K562 (cell line): ENCODE data around the gene PLEKHM3. TPM values are rescaled to one million over a fixed set of nuclear protein-coding genes. Genes with fewer than 3 reads are reported as not detected.

Experiments
- ATAC-seq: fragments of 200-7000 bp; cut with Tn5 transposase; 3 replicates; pipeline ENCODE4 v1.9.1; 2020; ENCODE audit warnings: moderate library complexity
- BruUV-seq: library from RNA; stranded (reverse); fragments of 400-500 nt; replicated peaks from 2 replicates; lab custom pipeline; 2021; lab: Mats Ljungman, UMichigan
- CTCF ChIA-PET: fragments of 300-600 bp; formaldehyde crosslinking; extraction: SDS; loops from one replicate; lab custom pipeline; 2021; ENCODE audit warnings: low intra/inter-chr PET ratio; lab: Yijun Ruan, JAX
- POLR2A ChIA-PET: fragments of 300-600, 350-650 bp; sonication (Branson Sonifier 250); formaldehyde crosslinking; extraction: SDS; loops from one replicate; lab custom pipeline; 2021; ENCODE audit warnings: antibody characterized with exemption, inconsistent platforms; lab: Yijun Ruan, JAX
- DNase-seq, 4 experiments: peaks; one replicate each; pipeline versions ENCODE4 v3.0.0 to v3.0.0-alpha.2; 2011 to 2018; ENCODE audit warnings: low spot score in 3 of 4, mixed read lengths in 3 of 4; ENCODE audit errors: extremely low read depth in 1 of 4
- FAIRE-seq: peaks from 2 replicates; lab custom pipeline; 2011; peaks lifted over from hg19 to GRCh38; lab: Jason Lieb, UNC
- H2AFZ ChIP-seq: 2 replicates; pipeline ENCODE4 v1.6.0; 2011; ENCODE audit warnings: low read depth, low read length, control low read depth, inconsistent platforms
- H3K27ac ChIP-seq: fragments of 200-600 bp; 3 replicates; pipeline ENCODE4 v1.8.0; 2011; ENCODE audit warnings: low read depth, mild to moderate bottlenecking, control low read depth, inconsistent platforms, low read length, moderate library complexity, mixed read lengths; ENCODE audit errors: extremely low read depth
- H3K27me3 ChIP-seq, 2 experiments: fragments of 300-600 bp in 1 of 2; 2 replicates in 1 of 2; 3 replicates in 1 of 2; pipeline versions ENCODE4 v1.6.0 to v1.8.0; 2011; ENCODE audit warnings: inconsistent platforms in 2 of 2, low read length in 2 of 2, mild to moderate bottlenecking in 1 of 2, mixed read lengths in 1 of 2, moderate library complexity in 1 of 2; ENCODE audit not compliant: control insufficient read depth in 2 of 2, insufficient read depth in 2 of 2
- H3K36me3 ChIP-seq: fragments of 300-600 bp; 3 replicates; pipeline ENCODE4 v1.8.0; 2011; ENCODE audit warnings: mild to moderate bottlenecking, low read length, inconsistent platforms; ENCODE audit not compliant: control insufficient read depth, insufficient read depth
- H3K4me1 ChIP-seq, 2 experiments: fragments of 200-600 bp in 1 of 2; replicated peaks in 1 of 2; 2 replicates in 1 of 2; 3 replicates in 1 of 2; pipeline versions ENCODE4 v1.5.1 to v1.8.0; 2011; ENCODE audit warnings: inconsistent platforms in 2 of 2, low read length in 2 of 2, mild to moderate bottlenecking in 1 of 2, mixed read lengths in 1 of 2, moderate library complexity in 1 of 2; ENCODE audit not compliant: control insufficient read depth in 2 of 2, insufficient read depth in 2 of 2
- H3K4me2 ChIP-seq: 2 replicates; pipeline ENCODE4 v1.6.1; 2011; ENCODE audit warnings: low read length, control low read depth, inconsistent platforms, mixed read lengths; ENCODE audit not compliant: insufficient read depth
- H3K4me3 ChIP-seq: fragments of 200-600 bp; sonication (generic), shearing (Covaris generic); 2 replicates; pipeline ENCODE4 v1.5.1; 2016; ENCODE audit warnings: control low read depth, inconsistent platforms
- H3K79me2 ChIP-seq: fragments of 200-600 bp; 3 replicates; pipeline ENCODE4 v1.8.0; 2011; ENCODE audit warnings: low read length, inconsistent platforms; ENCODE audit not compliant: control insufficient read depth, insufficient read depth
- H3K9ac ChIP-seq, 2 experiments: 2 replicates each; pipeline versions ENCODE4 v1.6.0 to v1.6.1; 2011; ENCODE audit warnings: low read depth in 2 of 2, low read length in 2 of 2, control low read depth in 1 of 2, inconsistent platforms in 1 of 2, mild to moderate bottlenecking in 1 of 2, mixed read lengths in 1 of 2; ENCODE audit not compliant: insufficient read depth in 1 of 2
- H3K9me1 ChIP-seq: one replicate; pipeline ENCODE4 v1.6.0; 2011; ENCODE audit warnings: inconsistent platforms, mild to moderate bottlenecking, low read length, moderate library complexity; ENCODE audit not compliant: control insufficient read depth, insufficient read depth
- H3K9me3 ChIP-seq: replicated peaks from 2 replicates; pipeline ENCODE4 v1.5.1; 2011; ENCODE audit warnings: low read depth, low read length, inconsistent platforms; ENCODE audit not compliant: control insufficient read depth, insufficient read depth
- H4K20me1 ChIP-seq: replicated peaks from 2 replicates; pipeline ENCODE4 v1.6.1; 2011; ENCODE audit warnings: low read length, inconsistent platforms, mixed read lengths; ENCODE audit not compliant: control insufficient read depth, insufficient read depth
- GTF2A2 ChIP-seq: IDR thresholded peaks from 2 replicates; pipeline ENCODE4 v1.6.1; 2016; ENCODE audit warnings: mild to moderate bottlenecking, missing genetic modification characterization, missing compliant biosample characterization
- HNRNPUL1 ChIP-seq: fragments of 200-400 bp; formaldehyde crosslinking; IDR thresholded peaks from 2 replicates; pipeline ENCODE4 v1.6.1; 2017; ENCODE audit warnings: low read length
- MTF1 ChIP-seq: fragments of 250-450 bp; sonication (Bioruptor Pico); IDR thresholded peaks from 2 replicates; pipeline ENCODE4 v1.9.0; 2021; ENCODE audit warnings: moderate library complexity, mild to moderate bottlenecking, inconsistent platforms, borderline replicate concordance
- NR0B1 ChIP-seq: fragments of 450-650 bp; IDR thresholded peaks from one replicate; pipeline ENCODE4 v1.6.1; 2018; ENCODE audit warnings: mild to moderate bottlenecking, moderate library complexity; ENCODE audit not compliant: partially characterized antibody
- SIRT6 ChIP-seq: IDR thresholded peaks from one replicate; pipeline ENCODE4 v1.6.1; 2012; ENCODE audit warnings: low read depth, mild to moderate bottlenecking, control low read depth, inconsistent platforms, low read length, moderate library complexity
- SLC30A9 ChIP-seq: fragments of 250-450 bp; sonication (Bioruptor Pico); IDR thresholded peaks from 2 replicates; pipeline ENCODE4 v1.8.0; 2022; ENCODE audit warnings: mild to moderate bottlenecking, moderate library complexity
- SMAD3 ChIP-seq: fragments of 450-650 bp; formaldehyde crosslinking; conservative IDR thresholded peaks from 2 replicates; pipeline ENCODE4 v1.4.0; 2020; ENCODE audit warnings: mild to moderate bottlenecking
- SRF ChIP-seq, 2 experiments: fragments of 250-450, 450-650 bp in 1 of 2; sonication (Bioruptor Pico) in 1 of 2; sonication (generic) in 1 of 2; formaldehyde crosslinking; IDR thresholded peaks; 2 replicates each; pipeline versions ENCODE4 v1.5.0 to v1.5.1; 2020 to 2022; ENCODE audit warnings: mild to moderate bottlenecking in 1 of 2, missing genetic modification reagents in 1 of 2
- TRIM24 ChIP-seq, 2 experiments: fragments of 450-650 bp; IDR thresholded peaks; 2 replicates each; pipeline ENCODE4 v1.6.1; 2016
- ZMIZ1 ChIP-seq, 2 experiments: fragments of 150-350 bp in 1 of 2; IDR thresholded peaks; 2 replicates each; pipeline ENCODE4 v1.6.1; 2012 to 2016; ENCODE audit warnings: low read depth in 2 of 2, low read length in 2 of 2, mild to moderate bottlenecking in 1 of 2, moderate library complexity in 1 of 2
- ZNF511 ChIP-seq: sonication (generic); formaldehyde crosslinking; IDR thresholded peaks from 2 replicates; pipeline ENCODE4 v1.8.0; 2022; ENCODE audit warnings: mild to moderate bottlenecking, missing genetic modification reagents
- ZNF79 ChIP-seq: fragments of 250-450 bp; sonication (Bioruptor Pico); IDR thresholded peaks from 2 replicates; pipeline ENCODE4 v1.4.0; 2020; ENCODE audit warnings: low read depth, mild to moderate bottlenecking, moderate library complexity
- WGBS: fragments of 100-300 bp; shearing (Covaris generic); methylation state at CpG from one replicate; pipeline ENCODE4 v1.1.6; 2016; ENCODE audit warnings: low coverage, mixed read lengths; ENCODE audit not compliant: insufficient coverage; ENCODE audit errors: missing lambda C conversion rate; 5-methylcytosine and 5-hydroxymethylcytosine counted together
- in situ Hi-C: fragments of 300-500 bp; cut with MboI; formaldehyde crosslinking; loops from 4 replicates; pipeline ENCODE4 v1.15.0; 2018; ENCODE audit warnings: inconsistent platforms, mixed read lengths
- intact Hi-C: fragments of 100-400 bp; cut with micrococcal nuclease; formaldehyde crosslinking; loops from 2 replicates; pipeline ENCODE4 v1.14.2; 2022
- polyA plus RNA-seq, 8 experiments: library from polyadenylated mRNA; depleted of rRNA in 4 of 8; stranded (reverse) in 5 of 8; unstranded in 3 of 8; fragments of >200 nt; fragmentation: Nextera tagmentation in 2 of 8; fragmentation: Illumina TruSeq in 1 of 8; extraction: Ambion mirVana in 2 of 8; extraction: Trizol in 1 of 8; gene quantifications; 2 replicates each; pipeline versions ENCODE4 v1.2.1 to v1.2.3, GENCODE V29; 2011 to 2014; ENCODE audit warnings: inconsistent platforms in 1 of 8, missing spikeins in 1 of 8
- total RNA-seq, 7 experiments: library from RNA; depleted of rRNA in 6 of 7; stranded (reverse); fragments of >200 nt in 6 of 7; fragmentation: Illumina TruSeq in 2 of 7; extraction: Trizol in 2 of 7; gene quantifications; 2 replicates each; pipeline versions ENCODE4 v1.2.1 to v1.2.3, GENCODE V29; 2011 to 2021; ENCODE audit warnings: low replicate concordance in 1 of 7

PLEKHM3 gene
- total and polyA plus RNA-seq, 9 of the 15 experiments (the other 6 are each of a cell fraction or from before 2014, with no cell fraction given): 0.24 to 1.6 (median 1.0) TPM

GRCh38 chr2:208000701-208001395, 24.5 kb downstream of the PLEKHM3 start:
- WGBS: 56% methylated on average over 9 of the region's 10 CpGs
- Histone ChIP-seq H3K9me1 (no peaks in the 10 kb centered on the region), H3K9me3 (no peaks in the 10 kb centered on the region), H3K36me3 (no peaks in the 10 kb centered on the region), H3K27ac (no peak overlapping the region), H3K4me3 (no peak overlapping the region)
- in situ Hi-C loops: no loop called here
- FAIRE-seq: no peak
- CTCF ChIA-PET: no interaction called here
- TF ChIP-seq MTF1 (CRISPR knock-in tag) (no peak), SMAD3 (CRISPR knock-in tag) (no peak), SRF (CRISPR knock-in tag; IDR thresholded peaks at IDR 0.05) (no peak), GTF2A2 (tag) (no peak), SLC30A9 (CRISPR knock-in tag) (no peak), NR0B1 (no peak), ZNF511 (CRISPR knock-in tag) (no peak), ZMIZ1 (IDR thresholded peaks at IDR 0.05; ENCODE audit: low read depth in 2 of 2, low read length in 2 of 2) (no peak), SIRT6 (no peak), HNRNPUL1 (no peak), ZNF79 (CRISPR knock-in tag) (no peak), TRIM24 (IDR thresholded peaks at IDR 0.05) (no peak)
- TF ChIP-seq, all 486 proteins: peak for 0
- ATAC-seq (no peak), DNase-seq (no peak)
- POLR2A ChIA-PET: no interaction called here
- Histone ChIP-seq H4K20me1 (no peaks in the 10 kb centered on the region), H3K4me2 (no peak overlapping the region), H2AFZ (no peak overlapping the region), H3K79me2 (no peaks in the 10 kb centered on the region), H3K4me1 (no peaks in the 10 kb centered on the region), H3K9ac (no peak overlapping the region), H3K27me3 (no peaks in the 10 kb centered on the region)
- no TSS peak for BruUV-seq
- intact Hi-C loops: no loop called here
